Naive thymus-derived CD4-positive, alpha-beta T cell (primary cell): ENCODE data around the gene WTIP. TPM values are rescaled to one million over a fixed set of nuclear protein-coding genes. Genes with fewer than 3 reads are reported as not detected.

Experiments
- polyA plus RNA-seq, 2 donors: library from polyadenylated mRNA; unstranded; fragments of 300-500 nt; fragmentation: Illumina TruSeq; gene quantifications; one replicate each; pipeline ENCODE4 v1.2.3, GENCODE V29; 2021
- total RNA-seq, 6 experiments: library from RNA in 5 of 6; stranded (reverse) in 5 of 6; gene quantifications; 1 replicate in 5 of 6; 2 replicates in 1 of 6; pipeline ENCODE4 v1.2.3 and lab custom pipeline; 2021 to 2026

Gene WTIP
- total and polyA plus RNA-seq, 7 experiments from 2014 or later, result 0.08 to 0.77 (median 0.22) TPM; not detected in 2

Other genes with a start within 250 kb of the WTIP start
- gene GARRE1, start 227.2 kb upstream of the WTIP start, total RNA-seq, result 10 to 100 TPM; 11.7 to 57.2 (median 38.0) TPM
- 1 to 10 TPM; 5.3 to 9.0 TPM for gene GARRE1, start 227.2 kb upstream of the WTIP start, polyA plus RNA-seq
- gene GPI, start 116.6 kb upstream of the WTIP start, total RNA-seq, result 100 to 1,000 TPM in 3 of 5 experiments, 10 to 100 TPM in 2; 96.5 to 750 (median 104) TPM
- gene GPI, start 116.6 kb upstream of the WTIP start, polyA plus RNA-seq, result 100 to 1,000 TPM; 123 to 170 TPM
- gene PDCD2L, start 77.4 kb upstream of the WTIP start, total RNA-seq, result 10 to 100 TPM in 3 of 5 experiments, 1 to 10 TPM in 2; 4.9 to 14.5 (median 12.1) TPM
- 10 to 100 TPM; 18.9 to 23.3 TPM for gene PDCD2L, start 77.4 kb upstream of the WTIP start, polyA plus RNA-seq
- gene UBA2, start 53.4 kb upstream of the WTIP start, total RNA-seq, result 100 to 1,000 TPM in 1 of 5 experiments, 10 to 100 TPM in 4; 71.1 to 113 (median 82.4) TPM
- 100 to 1,000 TPM; 112 to 131 TPM for gene UBA2, start 53.4 kb upstream of the WTIP start, polyA plus RNA-seq
- under 1 TPM; 0.56 to 0.95 (median 0.85) TPM for gene SCGB2B2, start 195.4 kb downstream of the WTIP start, total RNA-seq
- gene SCGB2B2, start 195.4 kb downstream of the WTIP start, polyA plus RNA-seq, result under 1 TPM in 1 of 2 donors, not detected in 1; 0.15 TPM
- gene ZNF302, start 195.9 kb downstream of the WTIP start, total RNA-seq, result 10 to 100 TPM; 13.6 to 61.4 (median 25.7) TPM
- gene ZNF302, start 195.9 kb downstream of the WTIP start, polyA plus RNA-seq, result 10 to 100 TPM; 16.4 to 25.3 TPM